ENCODE results near the gene SORBS1.

SORBS1 gene

DNA sequence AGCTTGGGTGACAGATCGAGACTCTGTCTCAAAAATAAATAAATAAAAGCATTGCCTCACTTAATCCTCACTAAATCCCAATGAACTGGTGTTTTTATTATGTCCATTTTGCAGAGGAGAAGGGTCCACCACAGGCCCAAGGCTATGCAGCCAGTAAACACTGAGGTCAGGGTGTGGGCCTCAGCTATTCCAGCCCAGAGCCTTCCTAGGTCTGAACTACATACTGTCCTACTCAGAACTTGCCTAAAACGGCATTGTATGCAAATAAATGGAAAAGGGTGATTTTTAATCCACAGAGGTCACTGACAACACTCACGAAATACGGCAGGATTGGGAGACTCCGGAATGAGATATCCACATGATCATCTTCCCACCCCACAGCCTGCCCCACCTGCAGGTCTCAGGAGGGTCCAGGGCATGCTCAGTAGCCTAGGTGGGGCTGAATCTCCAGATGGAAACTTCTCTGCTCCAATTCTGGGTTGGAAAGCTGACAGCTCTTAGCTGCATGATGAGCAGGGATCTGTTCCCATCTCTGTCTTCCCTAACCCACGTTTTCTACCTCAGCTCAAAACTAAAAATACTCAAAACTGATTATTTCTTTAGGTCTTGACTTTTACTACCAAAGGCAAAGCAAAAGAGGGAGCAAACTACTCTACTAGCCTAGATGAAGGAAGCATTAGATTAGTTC is 121.0 kb downstream of the SORBS1 start:
- DNase-seq (ENCODE audit: low read depth, low spot score) = no peak

DNA sequence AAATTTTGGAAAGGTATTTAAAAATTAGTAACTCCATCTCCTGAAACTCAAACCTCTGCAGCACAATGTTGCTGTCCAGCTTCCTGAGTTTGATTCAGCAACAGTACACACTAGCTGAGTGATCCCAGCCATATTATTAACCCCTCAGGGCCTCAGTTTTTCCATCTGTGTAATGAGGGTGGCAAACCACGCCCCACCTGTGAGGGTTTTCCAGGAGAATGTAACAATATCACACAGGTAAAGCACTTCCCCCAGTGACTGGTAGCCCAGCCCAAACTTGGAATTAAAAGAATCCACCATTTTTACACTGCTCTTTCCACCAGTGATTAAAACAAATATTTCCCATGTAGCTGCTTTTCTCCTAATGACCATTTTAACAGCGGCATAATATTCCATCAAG is 122.4 kb downstream of the SORBS1 start:
- DNase-seq (ENCODE audit: low read depth, low spot score) = no peak

DNA sequence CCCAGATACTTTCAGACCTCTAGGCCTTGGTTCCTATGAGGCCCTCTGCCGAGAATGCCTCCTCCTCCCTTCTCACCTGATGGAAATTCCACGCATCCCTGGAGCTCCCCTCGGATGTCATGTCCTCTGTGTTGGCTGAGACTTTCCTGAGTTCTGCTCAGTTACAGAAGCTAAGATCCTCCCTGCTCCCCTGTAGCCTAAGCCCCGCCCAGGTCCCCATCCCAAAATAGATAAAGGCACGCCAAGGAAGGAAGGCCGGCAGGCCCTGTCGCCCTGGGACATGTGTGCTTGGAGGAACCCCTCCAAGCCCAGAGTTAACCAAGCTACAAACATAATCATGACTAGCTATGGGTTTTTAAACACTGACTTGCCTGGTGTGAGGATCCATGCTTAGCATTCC is 123.5 kb downstream of the SORBS1 start:
- no peak for DNase-seq (ENCODE audit: low read depth, low spot score)

DNA sequence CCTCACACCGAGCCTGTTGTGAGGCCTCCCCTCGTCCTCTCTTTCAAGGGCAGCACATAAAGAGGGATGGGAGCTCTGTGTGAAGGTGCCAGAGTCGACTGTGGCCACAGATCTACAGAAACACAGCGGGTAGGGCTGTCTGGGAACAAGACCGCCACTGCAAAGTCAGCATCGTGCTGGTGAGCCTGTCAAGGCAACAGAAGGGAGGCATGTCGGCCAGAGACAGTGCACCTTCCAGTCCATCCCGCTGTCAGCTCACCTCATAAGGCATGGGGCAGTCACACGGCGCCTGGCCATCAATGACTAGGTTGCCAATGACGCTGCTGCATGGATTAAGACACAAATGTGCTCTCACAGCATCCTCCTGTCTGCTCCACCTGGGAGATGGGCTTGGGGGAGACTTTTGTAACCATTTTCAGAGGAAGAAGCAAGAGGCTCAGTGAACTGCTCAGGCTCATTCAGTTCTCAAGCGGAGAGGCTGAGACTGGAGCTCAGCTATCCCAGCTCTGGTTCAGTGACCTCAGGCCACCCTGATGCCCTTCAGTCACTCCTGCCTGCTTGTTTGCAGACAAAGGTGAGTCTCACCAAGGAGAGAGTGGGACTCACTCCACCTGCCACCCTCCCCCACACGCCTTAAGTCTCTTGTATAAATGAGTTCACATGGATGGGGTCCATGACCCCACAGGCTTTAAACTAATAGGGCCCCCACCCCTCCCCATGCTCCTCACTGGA is 125.5 kb downstream of the SORBS1 start:
- no peak for DNase-seq (ENCODE audit: low read depth, low spot score)

DNA sequence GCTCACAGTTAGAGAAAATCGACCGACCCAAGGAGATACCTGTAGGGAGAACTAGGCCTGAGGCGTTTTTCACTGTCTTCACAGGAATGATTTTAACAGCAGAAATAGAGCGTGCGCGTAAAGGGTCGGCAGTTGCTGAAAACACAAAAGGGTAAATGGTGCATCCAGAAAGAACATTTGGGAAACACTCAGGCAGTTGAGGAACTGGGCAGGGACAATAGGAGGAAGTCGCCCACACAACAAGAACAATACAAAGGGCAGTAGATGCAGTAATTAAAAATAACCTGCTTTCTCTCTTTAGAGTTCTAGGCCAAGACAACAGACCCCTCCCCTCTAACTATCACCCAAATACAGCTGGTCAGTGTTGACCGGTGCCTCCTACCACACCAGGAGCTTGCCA is 126.6 kb downstream of the SORBS1 start:
- no peak for DNase-seq (ENCODE audit: low read depth, low spot score)

DNA sequence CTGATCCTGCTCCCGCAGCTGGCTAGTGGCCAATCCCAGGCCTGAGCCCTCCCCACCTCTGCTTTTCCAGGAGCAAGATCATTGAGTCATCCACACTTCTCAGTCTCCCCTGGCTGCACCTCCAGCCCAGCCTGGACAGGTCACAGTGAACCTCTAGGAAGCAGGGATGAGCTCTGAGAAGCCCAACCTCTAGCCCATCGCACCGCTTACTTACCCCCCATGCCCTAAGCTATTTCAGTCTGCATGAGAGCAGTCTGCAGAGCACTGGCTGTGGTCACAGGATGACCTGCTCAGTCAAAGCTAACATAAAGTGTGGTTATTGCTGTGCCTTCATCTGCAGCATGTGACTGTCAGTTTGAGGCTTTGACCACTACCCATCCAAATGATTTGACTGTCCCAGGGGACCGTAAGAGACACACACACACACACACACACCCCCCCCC is 129.2 kb downstream of the SORBS1 start:
- no peak for DNase-seq (ENCODE audit: low read depth, low spot score)

DNA sequence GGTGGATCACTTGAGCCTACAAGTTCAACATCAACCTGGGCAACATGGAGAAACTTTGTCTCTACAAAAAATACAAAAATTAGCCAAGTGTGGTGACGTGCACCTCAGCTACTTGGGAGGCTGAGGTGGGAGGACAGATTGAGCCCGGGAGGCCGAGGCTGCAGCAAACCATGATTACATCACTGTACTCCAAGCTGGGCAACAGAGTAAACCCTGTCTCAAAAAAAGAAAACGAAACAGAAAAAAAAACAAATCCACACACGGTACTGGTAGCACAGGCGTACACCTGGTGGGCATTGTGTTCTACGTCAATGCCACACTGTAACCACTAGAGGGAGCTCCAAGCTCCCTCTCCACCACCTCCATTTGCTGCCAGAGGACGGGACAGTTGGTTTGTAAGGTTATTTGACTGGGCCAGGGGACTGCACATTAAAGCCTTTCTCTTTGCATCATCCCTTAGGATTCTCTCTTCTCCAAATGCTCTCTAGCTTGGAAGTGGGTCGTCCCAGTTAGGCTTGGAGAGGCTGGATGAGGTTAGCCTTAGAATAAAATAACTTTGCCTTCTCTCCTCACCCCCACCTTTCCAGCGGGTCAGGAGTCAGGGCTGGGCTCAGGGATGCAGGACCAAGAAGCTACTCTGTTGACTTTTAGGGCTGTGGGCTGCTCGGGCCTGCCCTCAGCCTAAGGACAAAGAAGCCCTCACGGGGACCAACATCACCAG is 130.8 kb downstream of the SORBS1 start:
- no peak for DNase-seq (ENCODE audit: low read depth, low spot score)

DNA sequence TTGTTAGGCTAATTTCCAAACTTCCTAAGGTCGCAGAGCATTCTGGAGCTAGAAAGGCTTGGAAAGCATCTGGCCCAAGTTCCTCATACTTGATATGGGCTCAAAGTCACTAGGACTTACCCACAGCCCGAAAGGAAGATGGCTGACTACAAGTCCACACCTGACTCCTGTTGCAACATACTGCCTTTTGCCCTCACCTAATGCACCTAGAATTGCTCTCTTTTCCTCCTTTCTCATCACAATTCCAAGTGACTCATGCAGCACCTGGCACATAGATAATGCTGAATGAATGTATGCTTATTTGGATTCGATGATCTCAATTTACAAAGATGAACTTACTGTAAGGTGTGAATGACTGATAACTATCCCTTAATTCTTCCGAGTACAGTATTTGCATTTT is 131.5 kb downstream of the SORBS1 start:
- no peak for DNase-seq (ENCODE audit: low read depth, low spot score)

DNA sequence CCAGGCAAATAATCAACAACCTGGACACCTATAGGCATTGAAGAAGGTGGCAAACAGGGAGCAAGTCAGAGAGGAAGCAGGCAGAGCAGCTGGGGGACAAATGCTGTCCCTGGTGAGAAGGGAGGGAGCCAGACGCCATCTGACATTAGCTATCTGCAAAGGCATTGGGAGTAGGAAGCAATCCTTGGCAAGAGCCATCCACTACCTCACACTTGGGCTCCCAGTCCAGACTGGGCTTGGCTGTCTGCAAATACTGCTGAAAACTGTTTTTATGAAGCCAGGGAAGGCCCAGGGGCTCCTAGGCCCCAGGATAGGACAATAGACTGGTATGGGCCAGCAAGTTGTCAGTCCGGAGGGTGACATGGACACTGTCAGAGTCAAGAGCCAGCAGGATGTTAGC is 132.5 kb downstream of the SORBS1 start:
- no peak for DNase-seq (ENCODE audit: low read depth, low spot score)

DNA sequence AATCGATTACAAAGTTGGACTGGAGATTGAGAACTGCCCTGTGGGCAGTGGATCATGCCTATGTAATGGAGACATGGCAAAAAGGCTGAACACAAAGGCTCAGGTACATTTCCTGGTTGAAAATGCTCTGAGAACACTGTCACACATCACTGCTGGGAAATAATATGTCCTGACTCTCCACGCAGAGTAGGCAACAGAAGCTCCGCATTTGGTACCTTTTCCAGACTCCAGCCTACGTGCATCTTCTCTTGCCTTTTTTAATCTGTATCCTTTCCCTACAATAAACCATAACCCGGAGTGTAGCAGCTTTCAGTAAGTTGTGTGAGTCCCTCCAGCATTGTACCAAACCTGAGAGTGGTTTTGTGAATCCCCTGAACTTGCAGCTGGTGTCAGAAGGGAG is 134.7 kb downstream of the SORBS1 start:
- no peak for DNase-seq (ENCODE audit: low read depth, low spot score)

DNA sequence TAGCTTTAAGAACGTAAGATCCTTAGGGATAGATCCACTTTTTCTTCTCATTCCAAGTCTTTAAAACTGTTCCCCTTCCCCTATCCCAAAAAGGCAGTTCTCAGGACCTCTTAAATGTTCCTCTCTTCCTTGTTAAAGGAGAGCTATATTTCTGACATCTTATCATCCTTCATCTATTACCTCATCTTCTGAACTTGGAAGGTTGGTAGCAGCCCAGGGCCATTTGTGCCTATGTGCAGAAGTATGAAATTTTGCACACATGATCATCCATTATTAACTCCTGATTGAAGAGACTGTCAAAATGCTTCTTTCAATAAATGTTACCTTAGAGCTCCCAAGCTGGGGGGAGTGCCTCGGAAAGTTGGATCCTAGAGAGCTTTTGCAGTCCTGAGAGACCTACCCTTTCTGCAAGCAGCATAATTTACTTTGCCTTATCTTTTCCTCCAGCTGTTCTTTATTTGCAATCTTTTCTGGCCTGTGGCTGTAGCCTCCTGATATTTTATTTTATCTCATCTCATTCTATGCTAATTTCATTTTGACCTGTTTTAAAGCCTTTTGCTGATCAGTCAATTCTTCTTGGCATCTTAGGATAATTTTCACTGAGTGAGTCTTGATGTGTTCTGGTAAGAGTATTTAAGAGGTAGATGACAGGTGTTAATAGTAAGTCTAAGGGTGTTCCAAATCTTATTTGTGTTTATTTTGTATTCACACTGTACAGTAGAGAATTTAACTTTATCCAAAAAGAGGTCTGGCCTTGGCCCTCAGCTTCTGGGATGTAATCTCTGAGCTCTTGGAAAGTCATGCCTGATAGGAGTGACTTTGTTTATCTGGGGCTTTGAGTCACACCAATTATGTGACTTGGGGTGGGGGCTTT is 135.3 kb downstream of the SORBS1 start:
- no peak for DNase-seq (ENCODE audit: low read depth, low spot score)

DNA sequence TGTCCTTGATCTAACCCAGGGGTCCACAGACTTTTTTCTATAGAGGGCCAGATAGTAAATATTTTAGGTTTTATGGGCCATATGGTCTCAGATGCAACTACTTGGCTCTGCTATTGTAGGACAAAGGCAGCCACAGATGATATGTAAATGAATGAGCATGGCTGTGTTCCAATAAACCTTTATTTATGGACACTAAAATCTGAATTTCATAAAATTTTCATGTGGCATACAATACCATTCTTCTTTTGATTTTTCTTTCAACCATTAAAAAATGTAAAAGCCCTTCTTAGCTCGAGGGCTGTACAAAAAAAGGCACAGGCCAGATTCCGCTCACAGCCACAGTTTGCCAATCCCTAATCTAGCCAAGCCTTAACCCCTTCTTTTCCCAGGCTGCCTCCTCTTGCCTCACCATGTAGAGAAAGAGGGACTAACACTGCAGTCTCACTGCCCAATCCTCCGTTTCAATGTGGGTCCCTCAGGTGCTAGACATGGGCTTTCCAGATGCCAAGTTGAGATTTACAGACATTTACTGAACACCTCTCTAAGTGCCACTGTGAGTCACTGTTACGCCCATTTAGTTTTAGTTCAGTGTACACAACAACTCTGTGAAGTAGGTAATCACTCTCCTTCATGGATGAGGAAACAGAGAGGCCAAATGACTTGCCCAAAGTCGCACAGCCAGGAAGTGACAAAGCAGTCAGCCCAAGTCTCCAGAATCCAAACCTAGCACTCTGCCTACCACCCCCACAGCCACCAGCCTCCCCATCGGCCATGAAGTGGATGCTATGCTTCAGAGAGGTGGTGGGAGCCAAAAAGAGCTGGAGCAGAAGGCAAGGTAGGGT is 137.8 kb downstream of the SORBS1 start:
- DNase-seq (ENCODE audit: low read depth, low spot score) = no peak

DNA sequence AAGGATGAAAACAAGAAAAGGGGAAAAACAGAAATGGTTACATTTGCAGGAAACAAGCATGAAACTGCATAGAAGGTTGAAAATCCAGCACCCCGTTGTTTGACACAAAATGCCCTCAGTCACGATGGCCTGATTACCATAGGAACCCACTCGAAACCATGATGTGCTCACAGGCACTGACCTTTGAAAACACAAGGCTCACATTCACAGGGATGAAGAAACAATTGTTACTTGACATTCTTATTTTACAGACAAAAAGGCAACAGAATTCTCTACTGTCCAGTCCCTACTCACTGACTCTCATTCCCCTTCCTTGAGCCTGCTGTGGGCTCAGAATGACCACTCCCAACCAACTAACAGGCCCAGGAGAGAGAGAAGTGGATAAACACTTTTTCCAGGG is 138.9 kb downstream of the SORBS1 start:
- DNase-seq (ENCODE audit: low read depth, low spot score) = no peak

DNA sequence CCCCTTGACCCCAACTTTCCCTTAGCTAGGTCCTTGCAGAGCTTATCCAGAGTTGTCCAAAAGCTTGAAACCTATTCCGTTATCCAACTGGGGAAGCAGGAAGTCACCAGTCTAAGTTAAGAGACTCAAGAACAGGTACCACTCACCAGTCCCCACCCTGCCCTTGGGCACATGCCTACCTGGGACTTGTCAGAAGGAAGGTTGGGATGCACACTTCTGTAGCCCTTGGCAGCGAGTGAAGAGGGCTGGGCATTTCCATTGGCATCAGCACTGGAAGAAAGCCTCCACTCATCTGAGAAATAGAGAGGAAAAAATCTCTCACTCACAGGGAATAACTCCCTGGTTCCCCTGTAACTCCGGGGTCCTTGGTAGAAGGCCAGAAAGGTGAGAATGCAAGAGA is 139.4 kb downstream of the SORBS1 start:
- no peak for DNase-seq (ENCODE audit: low read depth, low spot score)

DNA sequence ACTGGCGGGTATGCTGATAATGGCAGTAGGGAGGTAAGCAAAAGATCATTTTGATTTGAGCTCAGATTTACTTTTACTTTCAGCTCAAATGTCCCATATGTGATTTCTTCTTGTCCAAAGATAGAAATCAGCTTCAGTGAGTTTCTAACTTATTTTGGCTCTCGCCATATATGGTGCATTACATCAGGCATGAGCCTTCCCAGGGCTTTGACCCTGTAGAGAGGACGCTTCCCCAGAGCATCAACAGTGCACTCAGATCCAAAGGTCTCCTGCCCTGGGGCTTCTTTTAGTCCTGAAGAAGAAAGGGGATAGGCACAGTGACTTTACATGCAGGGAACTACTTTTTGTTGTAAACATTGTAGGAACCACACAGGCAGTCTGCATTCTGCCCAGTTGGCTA is 141.8 kb downstream of the SORBS1 start:
- no peak for DNase-seq (ENCODE audit: low read depth, low spot score)

DNA sequence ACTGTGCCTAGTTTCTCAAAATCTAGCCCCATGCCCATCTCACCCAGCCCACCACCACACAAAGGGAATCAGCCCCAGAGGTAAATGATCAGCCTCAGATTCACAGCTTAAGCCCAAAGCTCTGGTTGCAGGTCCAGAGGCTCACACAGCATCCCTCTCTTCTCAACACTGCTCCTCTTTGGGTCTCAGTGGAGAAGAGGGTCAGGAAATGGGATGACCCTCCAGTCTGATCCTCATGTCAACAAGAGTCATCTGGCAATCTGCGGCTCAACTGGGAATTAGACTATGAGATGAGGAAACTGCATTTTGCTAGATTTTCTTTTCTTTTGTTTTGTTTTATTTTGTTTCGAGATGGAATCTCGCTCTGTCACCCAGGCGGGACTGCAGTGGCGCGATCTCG is 144.2 kb downstream of the SORBS1 start:
- no peak for DNase-seq (ENCODE audit: low read depth, low spot score)

DNA sequence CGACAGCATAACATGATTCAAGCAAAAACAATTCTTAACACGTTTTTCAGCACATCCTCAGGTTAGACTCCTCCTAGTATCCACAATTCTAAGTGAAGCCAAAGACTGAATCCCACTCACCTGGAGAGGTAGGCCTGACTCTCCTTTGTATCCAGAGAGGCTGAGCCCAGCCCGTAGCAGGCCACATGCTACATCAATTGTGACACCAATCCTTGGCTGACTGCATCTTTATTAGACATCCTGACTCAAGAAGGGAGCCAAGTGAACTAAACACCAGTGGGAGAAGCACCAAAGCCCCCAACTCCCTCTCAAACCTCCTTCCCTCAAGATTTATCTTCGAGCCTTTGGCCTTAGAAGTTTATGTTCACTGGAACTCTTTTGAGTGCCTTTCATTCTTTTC is 144.9 kb downstream of the SORBS1 start:
- no peak for DNase-seq (ENCODE audit: low read depth, low spot score)

DNA sequence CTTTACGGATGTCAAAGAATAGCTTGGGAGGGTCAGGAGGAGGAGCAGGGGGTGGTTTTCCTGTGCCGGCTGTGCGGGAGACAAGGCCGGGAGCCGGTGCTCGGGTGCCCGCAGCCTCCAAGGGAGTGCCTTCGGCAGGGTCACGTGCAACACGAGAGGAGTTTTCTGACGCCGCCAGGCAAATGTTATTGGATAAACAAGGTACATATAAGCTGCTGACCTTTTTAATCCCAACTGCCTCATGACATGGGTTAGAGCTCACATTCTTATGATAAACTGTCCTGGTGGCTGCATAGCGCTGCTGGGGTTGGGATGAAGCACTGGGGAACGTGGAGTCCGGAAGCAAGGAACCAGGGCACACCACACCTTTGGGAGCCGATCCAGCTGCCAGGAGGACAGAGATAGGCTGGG is 145.5 kb downstream of the SORBS1 start:
- no peak for DNase-seq (ENCODE audit: low read depth, low spot score)

DNA sequence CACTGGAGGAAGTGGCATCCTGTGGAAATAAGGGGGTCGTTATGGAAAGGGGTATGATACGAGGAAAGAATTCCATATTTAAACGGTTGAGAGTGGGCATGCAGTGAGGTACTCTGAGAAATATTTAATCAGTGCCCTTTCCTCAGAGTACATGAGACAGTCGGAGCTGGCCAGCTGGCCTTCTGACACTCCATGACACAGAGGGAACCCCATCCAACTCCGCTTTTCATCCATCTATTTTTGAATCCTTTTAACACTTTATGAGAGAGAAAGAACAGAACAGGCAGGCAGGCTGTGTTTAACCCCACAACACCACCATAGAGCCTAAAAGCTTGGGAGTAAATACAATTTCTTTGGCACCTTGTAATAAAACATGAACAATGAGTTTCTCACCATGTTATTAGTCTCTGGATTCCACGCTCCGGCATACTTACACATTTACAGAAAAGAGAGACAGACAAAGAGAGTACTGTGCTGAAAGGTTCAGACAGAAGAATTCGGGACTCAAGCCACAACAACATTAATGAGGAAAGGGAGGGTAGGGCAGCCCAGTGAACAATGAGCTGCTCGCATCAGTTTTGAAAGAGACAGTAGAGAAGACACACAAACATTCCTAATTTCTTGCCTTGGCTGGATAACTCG is 146.2 kb downstream of the SORBS1 start:
- DNase-seq (ENCODE audit: low read depth, low spot score) = no peak

All from activated naive CD8-positive, alpha-beta T cell treated with anti-CD3 and anti-CD28 coated beads, Interleukin-2, amount 50 U/mL, for 16 hours (primary cell).